Measurements from ENCODE around the gene ADAMTS17. TPM values are rescaled to one million over a fixed set of nuclear protein-coding genes. Genes with fewer than 3 reads are reported as not detected.

Gene ADAMTS17
- polyA plus RNA-seq, 2 of the 4 experiments (the other 2 are of a cell fraction) = 0.05 TPM; not detected in 1

DNA sequence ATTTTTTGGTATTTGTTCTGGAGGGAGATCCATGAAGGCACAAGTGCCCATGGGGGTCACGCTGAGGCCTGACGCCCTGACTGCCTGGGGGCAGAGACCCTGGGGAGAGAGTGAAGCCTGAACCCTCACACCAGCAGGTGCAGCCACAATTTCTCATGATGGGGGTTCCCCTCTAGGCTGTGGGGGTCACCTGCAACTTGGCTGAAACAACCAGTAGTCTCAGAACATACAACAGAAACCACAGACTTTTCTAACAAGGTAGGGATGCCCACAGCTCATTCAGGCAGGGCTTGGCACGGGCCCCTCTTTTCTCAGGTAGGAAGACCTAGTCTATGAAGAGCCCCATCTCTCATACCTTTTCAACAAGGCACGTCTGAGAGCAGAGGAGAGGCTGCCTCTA, 245.1 kb downstream of the ADAMTS17 start:
- Histone ChIP-seq H3K4me2 (no peak overlapping the region), H3K4me1 (no peaks in the 10 kb centered on the region), H3K27ac (no peak overlapping the region), H3K9me3 (no peaks in the 10 kb centered on the region), H3K4me3 (no peak overlapping the region)
- ChIA-PET POLR2A (no interaction called here), CTCF (interaction anchor here (1.1 kb wide), 1 partner anchor 11 kb away, joined by 4 read pairs; no protein-coding TSS in a partner anchor)
- WGBS (ENCODE audit: missing lambda C conversion rate) = 0% methylated on average over 4 of the region's 4 CpGs
- TF ChIP-seq, protein P1, sequence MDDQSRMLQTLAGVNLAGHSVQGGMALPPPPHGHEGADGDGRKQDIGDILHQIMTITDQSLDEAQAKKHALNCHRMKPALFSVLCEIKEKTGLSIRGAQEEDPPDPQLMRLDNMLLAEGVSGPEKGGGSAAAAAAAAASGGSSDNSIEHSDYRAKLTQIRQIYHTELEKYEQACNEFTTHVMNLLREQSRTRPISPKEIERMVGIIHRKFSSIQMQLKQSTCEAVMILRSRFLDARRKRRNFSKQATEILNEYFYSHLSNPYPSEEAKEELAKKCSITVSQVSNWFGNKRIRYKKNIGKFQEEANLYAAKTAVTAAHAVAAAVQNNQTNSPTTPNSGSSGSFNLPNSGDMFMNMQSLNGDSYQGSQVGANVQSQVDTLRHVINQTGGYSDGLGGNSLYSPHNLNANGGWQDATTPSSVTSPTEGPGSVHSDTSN (IDR thresholded peaks at IDR 0.05) = no peak
- TF ChIP-seq RCOR1 (IDR thresholded peaks at IDR 0.05; ENCODE audit: low read depth, low read length) = no peak
- no peak for TF ChIP-seq NFE2L2 (conservative IDR thresholded peaks at IDR 0.05; ENCODE audit: low read length)
- no peak for TF ChIP-seq POLR2AphosphoS2 (conservative IDR thresholded peaks at IDR 0.05; ENCODE audit: low read length)
- no peak for TF ChIP-seq RAD21 (conservative IDR thresholded peaks at IDR 0.05 in 1 of 2, IDR thresholded peaks at IDR 0.05 in 1 of 2)
- no peak for TF ChIP-seq EHMT2 (IDR thresholded peaks at IDR 0.05; ENCODE audit: low read depth)
- no peak for TF ChIP-seq HEYL (CRISPR knock-in tag; IDR thresholded peaks at IDR 0.05)
- TF ChIP-seq HOXB5 (CRISPR knock-in tag; IDR thresholded peaks at IDR 0.05) = no peak
- no peak for TF ChIP-seq ESRRA (IDR thresholded peaks at IDR 0.05; ENCODE audit: borderline replicate concordance, low read length)
- TF ChIP-seq ZSCAN20 (CRISPR knock-in tag; IDR thresholded peaks at IDR 0.05) = no peak
- TF ChIP-seq, protein P2, sequence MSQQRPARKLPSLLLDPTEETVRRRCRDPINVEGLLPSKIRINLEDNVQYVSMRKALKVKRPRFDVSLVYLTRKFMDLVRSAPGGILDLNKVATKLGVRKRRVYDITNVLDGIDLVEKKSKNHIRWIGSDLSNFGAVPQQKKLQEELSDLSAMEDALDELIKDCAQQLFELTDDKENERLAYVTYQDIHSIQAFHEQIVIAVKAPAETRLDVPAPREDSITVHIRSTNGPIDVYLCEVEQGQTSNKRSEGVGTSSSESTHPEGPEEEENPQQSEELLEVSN (IDR thresholded peaks at IDR 0.05; ENCODE audit: borderline replicate concordance, low read depth) = no peak
- TF ChIP-seq, protein P3, sequence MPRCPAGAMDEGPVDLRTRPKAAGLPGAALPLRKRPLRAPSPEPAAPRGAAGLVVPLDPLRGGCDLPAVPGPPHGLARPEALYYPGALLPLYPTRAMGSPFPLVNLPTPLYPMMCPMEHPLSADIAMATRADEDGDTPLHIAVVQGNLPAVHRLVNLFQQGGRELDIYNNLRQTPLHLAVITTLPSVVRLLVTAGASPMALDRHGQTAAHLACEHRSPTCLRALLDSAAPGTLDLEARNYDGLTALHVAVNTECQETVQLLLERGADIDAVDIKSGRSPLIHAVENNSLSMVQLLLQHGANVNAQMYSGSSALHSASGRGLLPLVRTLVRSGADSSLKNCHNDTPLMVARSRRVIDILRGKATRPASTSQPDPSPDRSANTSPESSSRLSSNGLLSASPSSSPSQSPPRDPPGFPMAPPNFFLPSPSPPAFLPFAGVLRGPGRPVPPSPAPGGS (IDR thresholded peaks at IDR 0.05) = no peak
- TF ChIP-seq, protein P4, sequence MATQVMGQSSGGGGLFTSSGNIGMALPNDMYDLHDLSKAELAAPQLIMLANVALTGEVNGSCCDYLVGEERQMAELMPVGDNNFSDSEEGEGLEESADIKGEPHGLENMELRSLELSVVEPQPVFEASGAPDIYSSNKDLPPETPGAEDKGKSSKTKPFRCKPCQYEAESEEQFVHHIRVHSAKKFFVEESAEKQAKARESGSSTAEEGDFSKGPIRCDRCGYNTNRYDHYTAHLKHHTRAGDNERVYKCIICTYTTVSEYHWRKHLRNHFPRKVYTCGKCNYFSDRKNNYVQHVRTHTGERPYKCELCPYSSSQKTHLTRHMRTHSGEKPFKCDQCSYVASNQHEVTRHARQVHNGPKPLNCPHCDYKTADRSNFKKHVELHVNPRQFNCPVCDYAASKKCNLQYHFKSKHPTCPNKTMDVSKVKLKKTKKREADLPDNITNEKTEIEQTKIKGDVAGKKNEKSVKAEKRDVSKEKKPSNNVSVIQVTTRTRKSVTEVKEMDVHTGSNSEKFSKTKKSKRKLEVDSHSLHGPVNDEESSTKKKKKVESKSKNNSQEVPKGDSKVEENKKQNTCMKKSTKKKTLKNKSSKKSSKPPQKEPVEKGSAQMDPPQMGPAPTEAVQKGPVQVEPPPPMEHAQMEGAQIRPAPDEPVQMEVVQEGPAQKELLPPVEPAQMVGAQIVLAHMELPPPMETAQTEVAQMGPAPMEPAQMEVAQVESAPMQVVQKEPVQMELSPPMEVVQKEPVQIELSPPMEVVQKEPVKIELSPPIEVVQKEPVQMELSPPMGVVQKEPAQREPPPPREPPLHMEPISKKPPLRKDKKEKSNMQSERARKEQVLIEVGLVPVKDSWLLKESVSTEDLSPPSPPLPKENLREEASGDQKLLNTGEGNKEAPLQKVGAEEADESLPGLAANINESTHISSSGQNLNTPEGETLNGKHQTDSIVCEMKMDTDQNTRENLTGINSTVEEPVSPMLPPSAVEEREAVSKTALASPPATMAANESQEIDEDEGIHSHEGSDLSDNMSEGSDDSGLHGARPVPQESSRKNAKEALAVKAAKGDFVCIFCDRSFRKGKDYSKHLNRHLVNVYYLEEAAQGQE (IDR thresholded peaks at IDR 0.05) = no peak
- TF ChIP-seq, protein P5, sequence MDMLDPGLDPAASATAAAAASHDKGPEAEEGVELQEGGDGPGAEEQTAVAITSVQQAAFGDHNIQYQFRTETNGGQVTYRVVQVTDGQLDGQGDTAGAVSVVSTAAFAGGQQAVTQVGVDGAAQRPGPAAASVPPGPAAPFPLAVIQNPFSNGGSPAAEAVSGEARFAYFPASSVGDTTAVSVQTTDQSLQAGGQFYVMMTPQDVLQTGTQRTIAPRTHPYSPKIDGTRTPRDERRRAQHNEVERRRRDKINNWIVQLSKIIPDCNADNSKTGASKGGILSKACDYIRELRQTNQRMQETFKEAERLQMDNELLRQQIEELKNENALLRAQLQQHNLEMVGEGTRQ (IDR thresholded peaks at IDR 0.05) = no peak
- no peak for TF ChIP-seq SMC3 (IDR thresholded peaks at IDR 0.05)
- TF ChIP-seq, protein P6, sequence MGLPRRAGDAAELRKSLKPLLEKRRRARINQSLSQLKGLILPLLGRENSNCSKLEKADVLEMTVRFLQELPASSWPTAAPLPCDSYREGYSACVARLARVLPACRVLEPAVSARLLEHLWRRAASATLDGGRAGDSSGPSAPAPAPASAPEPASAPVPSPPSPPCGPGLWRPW (IDR thresholded peaks at IDR 0.05) = no peak
- no peak for TF ChIP-seq HOXB13 (CRISPR knock-in tag; IDR thresholded peaks at IDR 0.05; ENCODE audit: low read depth)
- DNase-seq (ENCODE audit: low read depth in 1 of 2, low spot score in 1 of 2) (no peak), ATAC-seq (no peak), FAIRE-seq (no peak)

DNA sequence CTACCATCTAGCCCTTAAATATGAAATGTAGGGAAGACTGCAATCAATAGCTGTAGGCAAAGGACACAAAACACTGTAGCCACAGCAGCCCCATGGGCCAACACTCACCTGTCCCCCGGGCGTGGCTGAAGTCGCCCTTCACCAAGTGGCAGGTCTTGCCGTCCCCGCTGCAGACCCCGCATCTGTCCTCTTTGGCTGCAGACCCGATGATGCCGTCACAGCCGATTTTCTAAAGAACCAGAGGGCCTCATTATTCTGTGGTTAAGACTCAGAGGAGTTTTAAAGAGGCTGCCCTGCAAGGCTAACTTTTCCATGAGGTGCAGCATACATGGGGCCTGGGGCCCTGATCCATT, 245.6 kb downstream of the ADAMTS17 start:
- no peaks in the 10 kb centered on the region for H3K9me3 ChIP-seq
- H3K4me1 ChIP-seq = no peaks in the 10 kb centered on the region
- H3K4me2 ChIP-seq = no peak overlapping the region
- ATAC-seq (no peak), DNase-seq (ENCODE audit: low read depth in 1 of 2, low spot score in 1 of 2) (no peak), FAIRE-seq (no peak)
- no peak overlapping the region for H3K4me3 ChIP-seq
- POLR2A ChIA-PET = no interaction called here
- CTCF ChIA-PET = interaction anchor here (1.1 kb wide), 1 partner anchor 11 kb away, joined by 4 read pairs; no protein-coding TSS in a partner anchor
- 33% methylated on average over 9 of the region's 9 CpGs for WGBS (ENCODE audit: missing lambda C conversion rate)
- TF ChIP-seq JUNB (IDR thresholded peaks at IDR 0.05) (no peak), NR3C1 (IDR thresholded peaks at IDR 0.05) (no peak)
- no peak overlapping the region for H3K27ac ChIP-seq

Data from A549 (cell line).